Mononuclear cell (primary cell): ENCODE measurements around the gene CHST11. TPM values are rescaled to one million over a fixed set of nuclear protein-coding genes. Genes with fewer than 3 reads are reported as not detected.
"Not testable (repeated sequence)": the region's sequence is repeated elsewhere in the genome, so short reads cannot be mapped to it uniquely, and the experiment has no call there.

Experiments used
- H3K27me3 ChIP-seq: 2 replicates; pipeline ENCODE4 v1.6.0; 2011; ENCODE audit warnings: low read length, control low read depth; ENCODE audit not compliant: insufficient read depth
- H3K4me1 ChIP-seq: 2 replicates; pipeline ENCODE4 v1.5.1; 2011; ENCODE audit warnings: mild to moderate bottlenecking, low read length, control low read depth; ENCODE audit not compliant: insufficient read depth
- H3K4me3 ChIP-seq: 2 replicates; pipeline ENCODE4 v1.5.1; 2011; ENCODE audit warnings: mild to moderate bottlenecking, low read length, moderate library complexity
- H3K9me3 ChIP-seq: 2 replicates; pipeline ENCODE4 v1.5.1; 2011; ENCODE audit warnings: low read depth, mild to moderate bottlenecking, control low read depth, low read length
- total RNA-seq: library from RNA; depleted of rRNA; stranded (reverse); fragments of >200 nt; gene quantifications from one replicate; pipeline ENCODE4 v1.2.3, GENCODE V29; 2012

Gene CHST11
- total RNA-seq, 1 donor: 83.7 TPM

DNA sequence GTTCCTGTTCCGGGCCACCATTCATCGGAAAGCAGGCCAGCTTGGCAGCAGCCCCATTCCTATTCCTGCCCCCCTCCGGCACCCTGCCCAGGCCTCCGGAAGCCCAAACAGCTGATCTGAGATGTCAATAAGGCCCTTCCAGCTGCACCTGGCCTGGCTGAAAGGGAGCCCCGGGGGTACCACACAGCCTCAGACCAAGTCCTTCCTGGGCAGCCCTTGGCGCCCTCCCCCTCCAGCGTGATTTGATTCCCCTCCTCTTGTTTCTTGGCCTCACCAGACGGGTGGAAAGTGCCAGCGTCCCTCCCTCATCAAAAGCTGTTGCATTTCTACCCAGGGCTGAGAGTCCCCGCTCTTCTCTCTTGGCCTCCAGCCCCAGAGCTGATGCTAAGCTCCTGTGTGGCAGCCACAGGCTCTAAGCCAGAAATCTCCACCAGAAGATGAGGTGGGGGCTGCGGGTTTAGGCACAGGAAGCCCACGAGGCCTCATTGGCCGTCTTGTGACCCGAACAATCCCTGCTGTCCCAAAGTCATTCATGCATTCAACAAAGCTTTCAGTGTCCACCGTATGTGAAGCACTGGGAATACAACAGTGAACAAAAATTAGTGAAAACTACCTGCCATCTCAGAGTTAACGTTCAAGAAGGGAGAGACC lies 285.9 kb downstream of the CHST11 start:
- H3K4me1 ChIP-seq: peaks cover 73% of the 10 kb centered on the region
- H3K27me3 ChIP-seq: no peaks in the 10 kb centered on the region

DNA sequence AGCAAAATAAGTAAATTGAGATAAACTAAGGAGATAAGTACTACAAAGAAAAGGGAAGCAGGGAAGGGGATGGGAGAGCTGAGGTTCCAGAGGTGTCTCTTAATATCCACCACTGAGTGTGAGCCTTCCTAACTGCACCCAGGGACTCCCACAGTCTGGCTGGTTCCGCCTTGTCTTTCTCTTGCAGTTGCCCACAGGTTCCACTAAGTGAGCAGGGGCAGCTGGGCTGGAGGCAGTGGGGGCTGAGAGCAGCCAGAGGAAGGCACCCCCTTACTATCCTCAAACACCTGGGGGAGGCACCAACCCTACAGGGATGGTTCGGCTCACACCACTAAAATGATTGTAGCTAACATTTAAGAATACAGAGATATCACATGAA lies 286.4 kb downstream of the CHST11 start:
- H3K4me3 ChIP-seq: no peak overlapping the region
- H3K9me3 ChIP-seq: no peaks in the 10 kb centered on the region
- peaks cover 73% of the 10 kb centered on the region for H3K4me1 ChIP-seq
- no peaks in the 10 kb centered on the region for H3K27me3 ChIP-seq

More for the DNA sequence above, 285.9 kb downstream of the CHST11 start:
- Histone ChIP-seq H3K9me3 (no peaks in the 10 kb centered on the region), H3K4me3 (no peak overlapping the region)

DNA sequence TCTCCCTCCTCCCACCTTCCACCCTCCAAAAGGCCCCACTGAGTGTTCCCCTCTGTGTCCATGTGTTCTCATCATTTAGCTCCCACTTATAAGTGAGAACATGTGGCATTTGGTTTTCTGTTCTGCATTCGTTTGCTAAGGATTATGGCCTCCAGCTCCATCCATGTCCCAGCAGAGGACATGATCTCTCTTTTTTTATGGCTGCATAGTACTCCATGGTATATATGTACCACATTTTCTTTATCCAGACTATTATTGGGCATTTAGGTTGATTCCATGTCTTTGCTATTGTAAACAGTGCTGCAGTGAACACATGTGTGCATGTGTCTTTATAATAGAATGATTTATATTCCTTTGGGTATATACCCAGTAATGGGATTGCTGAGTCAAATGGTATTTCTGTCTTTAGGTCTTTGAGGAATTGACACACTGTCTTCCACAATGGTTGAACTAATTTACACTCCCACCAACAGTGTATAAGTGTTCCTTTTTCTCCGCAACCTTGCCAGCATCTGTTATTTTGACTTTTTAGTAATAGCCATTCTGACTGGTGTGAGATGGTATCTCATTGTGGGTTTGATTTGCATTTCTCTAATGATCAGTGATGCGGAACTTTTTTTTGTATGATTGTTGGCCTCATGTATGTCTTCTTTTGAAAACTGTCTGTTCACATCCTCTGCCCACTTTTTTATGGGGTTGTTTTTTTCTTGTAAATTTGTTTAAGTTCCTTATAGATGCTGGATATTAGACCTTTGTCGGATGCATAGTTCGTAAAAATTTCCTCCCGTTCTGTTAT lies 287.2 kb downstream of the CHST11 start:
- H3K4me1 ChIP-seq: peaks cover 73% of the 10 kb centered on the region

DNA sequence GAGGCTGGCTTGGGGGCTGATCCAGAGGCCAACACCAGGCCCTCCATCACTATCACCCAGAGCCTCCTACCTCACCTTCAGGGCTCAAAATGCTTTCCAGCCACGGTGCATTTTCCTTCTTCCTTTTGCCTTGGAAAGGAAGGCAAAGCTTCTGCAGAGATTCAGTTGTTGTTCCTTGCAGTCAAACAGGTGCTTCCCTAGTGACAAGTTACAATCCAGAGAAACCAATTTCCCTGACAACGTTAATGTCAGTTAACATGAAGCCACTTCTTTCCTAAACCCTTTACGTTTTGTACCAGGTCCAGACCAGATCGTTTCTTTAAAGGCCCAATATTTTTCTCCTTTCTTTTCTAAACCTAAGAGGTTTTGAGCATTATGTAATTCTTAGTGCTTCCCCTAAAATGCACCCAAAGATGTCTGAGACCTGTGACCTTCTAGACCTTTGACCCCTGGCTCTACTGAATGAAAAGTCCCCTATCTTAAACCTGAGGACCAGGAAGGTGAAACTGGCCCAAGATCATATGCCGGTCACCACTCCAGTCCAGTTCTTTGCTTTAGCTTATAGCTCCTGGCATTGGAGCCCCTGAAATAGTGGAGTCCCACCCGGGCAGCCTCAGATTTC lies 289.8 kb downstream of the CHST11 start:
- H3K9me3 ChIP-seq: no peaks in the 10 kb centered on the region
- H3K4me1 ChIP-seq: peaks cover 73% of the 10 kb centered on the region
- no peak overlapping the region for H3K4me3 ChIP-seq
- H3K27me3 ChIP-seq: no peaks in the 10 kb centered on the region

More for the DNA sequence above, 287.2 kb downstream of the CHST11 start:
- H3K27me3 ChIP-seq, H3K9me3 ChIP-seq, H3K4me3 ChIP-seq: not testable (repeated sequence)

DNA sequence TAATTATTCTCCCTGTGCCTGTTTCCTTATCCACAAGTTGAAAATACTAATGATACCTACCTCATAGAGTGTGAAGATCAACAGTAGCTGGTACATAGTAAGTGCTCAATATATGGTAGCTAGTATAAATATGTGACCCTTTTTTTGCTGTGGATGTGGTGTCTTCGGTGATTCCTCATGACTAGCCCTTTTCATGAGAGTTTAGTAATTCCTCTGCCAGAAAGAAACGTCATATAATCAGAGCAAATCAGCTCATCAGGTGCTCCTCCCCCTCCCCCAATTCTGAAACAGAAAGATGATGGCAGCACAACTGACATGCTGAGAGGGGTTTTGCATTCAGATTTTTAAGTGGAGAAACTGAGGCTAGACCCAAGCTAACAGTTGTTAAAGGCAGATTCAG lies 290.6 kb downstream of the CHST11 start:
- H3K27me3 ChIP-seq: no peaks in the 10 kb centered on the region
- H3K4me3 ChIP-seq: no peak overlapping the region
- H3K4me1 ChIP-seq: peaks cover 73% of the 10 kb centered on the region
- no peaks in the 10 kb centered on the region for H3K9me3 ChIP-seq

DNA sequence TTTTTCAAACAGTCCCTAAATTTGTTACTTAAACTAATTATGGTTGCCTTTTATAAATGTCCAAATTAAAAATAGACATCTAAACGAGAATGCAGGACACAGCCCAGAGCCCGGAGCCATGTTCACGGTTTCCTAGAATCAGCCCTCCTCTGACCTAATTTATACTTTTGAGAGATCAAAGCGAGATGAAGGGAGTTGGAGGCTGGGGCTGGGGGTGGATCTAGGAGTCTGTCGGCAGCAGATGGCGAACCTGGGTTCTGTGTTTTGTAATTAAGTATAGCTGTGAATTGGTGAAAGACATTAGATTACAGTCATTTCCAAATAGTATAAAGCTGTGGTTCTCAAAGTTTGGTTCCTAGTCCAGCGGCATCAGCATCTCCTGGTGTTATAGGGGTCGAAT lies 291.2 kb downstream of the CHST11 start:
- Histone ChIP-seq H3K4me3 (no peak overlapping the region), H3K27me3 (no peaks in the 10 kb centered on the region), H3K4me1 (peaks cover 73% of the 10 kb centered on the region), H3K9me3 (no peaks in the 10 kb centered on the region)

DNA sequence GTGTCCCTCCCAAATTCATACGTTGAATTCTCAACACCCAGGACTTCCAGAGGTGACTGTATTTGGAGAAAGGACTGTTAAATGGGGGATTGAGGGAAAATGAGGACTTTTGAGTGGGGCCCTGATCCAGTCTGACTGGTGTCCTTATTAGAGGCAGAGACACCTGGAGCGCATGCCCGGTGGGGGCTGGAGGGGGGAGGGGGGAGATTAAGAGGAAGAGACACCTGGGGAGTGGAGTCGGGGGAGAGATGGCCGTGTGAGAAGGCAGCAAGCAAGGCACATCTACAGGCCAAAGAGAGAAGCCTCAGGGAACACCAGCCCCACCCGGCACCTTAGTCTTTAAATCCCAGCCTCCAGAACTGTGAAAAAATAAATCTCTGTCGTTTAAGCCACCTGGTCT lies 291.6 kb downstream of the CHST11 start:
- Histone ChIP-seq H3K4me1 (peaks cover 76% of the 10 kb centered on the region), H3K27me3 (no peaks in the 10 kb centered on the region), H3K4me3 (no peak overlapping the region), H3K9me3 (no peaks in the 10 kb centered on the region)

DNA sequence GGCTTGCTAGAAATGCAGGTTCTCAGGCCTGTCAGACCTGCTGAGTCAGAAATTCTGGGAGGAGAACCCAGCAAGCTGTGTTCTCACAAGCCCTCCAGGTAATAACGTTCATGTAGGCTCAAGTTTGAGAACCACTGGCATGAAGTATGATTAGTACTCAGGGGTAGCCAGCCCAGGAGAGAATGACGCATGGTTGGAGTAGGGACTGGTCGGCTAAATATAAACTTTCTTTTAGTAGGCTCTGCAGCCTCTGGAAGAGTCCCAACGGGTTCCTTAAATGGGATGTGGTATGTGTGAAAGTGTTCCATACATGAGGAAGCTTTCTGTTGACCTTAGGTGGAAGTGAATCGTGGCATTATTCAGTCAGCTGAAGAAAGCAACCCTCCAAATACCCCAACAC lies 292.0 kb downstream of the CHST11 start:
- Histone ChIP-seq H3K9me3 (no peaks in the 10 kb centered on the region), H3K27me3 (no peaks in the 10 kb centered on the region), H3K4me3 (no peak overlapping the region), H3K4me1 (peaks cover 80% of the 10 kb centered on the region)

DNA sequence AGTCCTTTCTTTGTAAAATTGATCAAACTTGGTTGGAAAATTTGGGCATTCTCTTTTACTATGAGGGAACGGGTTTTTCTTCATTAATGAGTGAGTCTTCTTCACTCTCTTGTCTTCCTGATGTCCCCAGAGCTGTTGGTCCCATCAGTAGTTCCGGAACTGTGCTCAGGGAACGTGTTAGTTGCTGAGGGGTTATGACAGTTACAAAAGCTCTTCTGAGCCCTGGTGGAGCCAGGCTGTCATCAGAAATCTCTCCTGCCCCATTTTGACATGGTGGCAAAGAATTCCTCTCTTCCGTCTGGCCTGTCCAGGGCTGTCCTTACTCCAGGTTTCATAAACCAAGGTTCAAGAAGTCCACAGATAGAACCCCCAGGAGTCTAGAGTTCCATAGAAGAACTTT lies 292.8 kb downstream of the CHST11 start:
- Histone ChIP-seq H3K27me3 (no peaks in the 10 kb centered on the region), H3K4me1 (peaks cover 80% of the 10 kb centered on the region), H3K4me3 (no peak overlapping the region), H3K9me3 (no peaks in the 10 kb centered on the region)

DNA sequence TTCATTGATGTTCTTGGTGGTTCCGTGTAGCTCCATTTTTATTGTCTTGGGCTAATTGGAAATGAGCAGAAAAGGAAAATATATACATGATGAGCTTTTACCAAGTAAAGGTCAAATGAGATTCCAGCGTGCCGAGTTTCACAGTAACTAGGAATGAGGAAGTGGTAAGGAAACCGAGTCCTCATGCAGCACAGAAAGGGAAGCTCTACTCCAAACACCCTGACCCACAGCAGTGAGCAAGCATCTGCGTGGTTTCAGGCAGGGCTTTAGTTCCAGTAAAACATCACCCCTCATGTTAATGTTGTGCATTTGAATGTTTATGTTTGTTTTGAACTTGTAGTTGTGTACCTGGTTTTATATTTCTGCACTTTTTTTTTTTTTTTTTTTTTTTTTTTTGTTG lies 293.3 kb downstream of the CHST11 start:
- no peaks in the 10 kb centered on the region for H3K27me3 ChIP-seq
- H3K9me3 ChIP-seq: no peaks in the 10 kb centered on the region
- H3K4me3 ChIP-seq: no peak overlapping the region
- H3K4me1 ChIP-seq: peaks cover 80% of the 10 kb centered on the region

DNA sequence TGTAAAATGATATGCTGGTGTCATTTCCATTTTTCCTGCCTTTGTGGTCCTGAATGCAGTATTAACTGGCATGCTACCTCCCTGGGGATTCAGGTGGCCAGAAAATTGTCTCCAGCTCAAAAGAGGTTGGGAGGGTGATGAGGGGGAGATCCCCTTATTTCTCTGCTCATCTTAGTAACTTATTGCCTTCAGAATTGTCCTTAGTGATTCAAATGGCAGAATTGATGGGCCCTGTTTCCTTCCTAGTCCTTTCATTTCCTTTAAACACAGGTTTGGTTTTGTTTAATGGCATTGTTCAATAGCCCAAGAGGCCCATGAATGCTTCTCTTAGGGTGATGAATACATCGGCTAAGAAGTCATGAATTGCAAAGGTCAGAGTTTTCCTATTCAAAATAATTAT lies 294.4 kb downstream of the CHST11 start:
- peaks cover 76% of the 10 kb centered on the region for H3K4me1 ChIP-seq
- H3K4me3 ChIP-seq: no peak overlapping the region
- no peaks in the 10 kb centered on the region for H3K9me3 ChIP-seq
- no peaks in the 10 kb centered on the region for H3K27me3 ChIP-seq

DNA sequence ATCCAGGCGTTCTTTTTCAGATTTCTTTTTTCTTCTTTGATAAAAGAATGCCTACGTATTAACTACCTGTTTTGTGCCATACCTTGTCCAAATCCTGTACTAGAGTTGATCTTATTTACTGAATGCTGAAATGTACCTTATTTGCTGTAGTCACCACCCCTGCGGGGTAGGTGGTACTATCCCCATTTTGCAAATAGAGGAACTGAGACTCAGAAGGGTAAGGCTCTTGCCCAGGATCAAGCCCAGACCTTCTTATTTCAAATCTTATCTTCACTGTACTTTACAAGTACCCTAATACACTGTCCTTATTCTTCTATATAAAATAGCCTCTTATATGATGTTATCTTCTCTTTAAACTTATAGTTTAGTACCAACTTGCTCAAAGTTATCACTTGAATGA lies 294.8 kb downstream of the CHST11 start:
- Histone ChIP-seq H3K4me3 (no peak overlapping the region), H3K27me3 (no peaks in the 10 kb centered on the region), H3K9me3 (no peaks in the 10 kb centered on the region), H3K4me1 (peaks cover 71% of the 10 kb centered on the region)

DNA sequence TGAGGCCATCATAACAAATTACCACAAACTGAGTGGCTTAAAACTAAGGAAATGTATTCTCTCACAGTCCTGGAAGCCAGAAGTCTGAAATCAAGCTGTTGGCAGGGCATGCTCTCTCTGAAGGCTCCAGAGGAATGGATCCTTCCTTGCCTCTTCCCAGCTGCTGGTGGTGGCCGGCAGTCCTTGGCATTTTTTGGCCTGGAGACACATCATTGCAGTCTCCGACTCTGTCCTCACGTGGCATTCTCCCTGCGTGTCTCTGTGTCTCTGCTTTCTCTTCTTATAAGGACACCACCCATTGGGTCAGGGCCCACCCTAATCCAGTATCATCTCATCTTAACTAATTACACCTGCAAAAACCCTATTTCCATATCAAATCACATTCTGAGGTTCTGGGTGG lies 295.3 kb downstream of the CHST11 start:
- Histone ChIP-seq H3K27me3 (no peaks in the 10 kb centered on the region), H3K9me3 (no peaks in the 10 kb centered on the region), H3K4me1 (peaks cover 67% of the 10 kb centered on the region), H3K4me3 (no peak overlapping the region)

DNA sequence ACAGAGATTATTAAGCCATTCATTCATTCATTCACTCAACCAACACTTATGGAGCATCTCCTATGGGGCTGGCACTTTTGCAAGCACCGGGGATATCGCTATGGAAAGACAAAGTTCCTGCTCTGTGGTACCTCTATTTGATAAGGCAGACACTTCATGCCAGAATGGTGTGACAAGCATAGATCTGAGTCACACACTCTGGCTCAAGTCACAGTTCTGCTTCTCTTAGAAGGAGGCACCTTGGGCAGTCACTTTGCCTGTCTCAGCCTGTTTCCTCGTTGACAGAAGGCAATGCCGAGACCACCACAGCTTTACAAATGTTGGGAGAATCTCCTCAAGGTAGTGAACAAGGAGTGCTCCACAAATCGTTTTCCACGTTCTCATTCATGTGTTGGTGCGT lies 296.1 kb downstream of the CHST11 start:
- Histone ChIP-seq H3K4me1 (peaks cover 58% of the 10 kb centered on the region), H3K27me3 (no peaks in the 10 kb centered on the region), H3K9me3 (no peaks in the 10 kb centered on the region), H3K4me3 (no peak overlapping the region)

DNA sequence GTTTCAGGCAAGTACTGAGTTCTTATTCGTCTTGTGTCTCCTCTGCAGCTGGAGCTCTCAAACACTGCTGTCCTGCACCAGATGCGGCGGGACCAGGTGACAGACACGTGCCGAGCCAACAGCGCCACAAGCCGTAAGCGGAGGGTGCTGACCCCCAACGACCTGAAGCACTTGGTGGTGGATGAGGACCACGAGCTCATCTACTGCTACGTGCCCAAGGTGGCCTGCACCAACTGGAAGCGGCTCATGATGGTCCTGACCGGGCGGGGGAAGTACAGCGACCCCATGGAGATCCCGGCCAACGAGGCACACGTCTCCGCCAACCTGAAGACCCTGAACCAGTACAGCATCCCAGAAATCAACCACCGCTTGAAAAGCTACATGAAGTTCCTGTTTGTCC lies 300.2 kb downstream of the CHST11 start:
- Histone ChIP-seq H3K9me3 (no peaks in the 10 kb centered on the region), H3K4me1 (peaks cover 18% of the 10 kb centered on the region), H3K27me3 (no peaks in the 10 kb centered on the region), H3K4me3 (no peak overlapping the region)
